Middle frontal gyrus (tissue), 1 donor: ENCODE measurements around the gene LENG8.

ENCODE experiments used
- DNase-seq: peaks from one replicate; pipeline ENCODE4 v3.0.0-alpha.2; 2015; ENCODE audit warnings: low spot score; ENCODE audit errors: extremely low spot score

LENG8 gene

DNA sequence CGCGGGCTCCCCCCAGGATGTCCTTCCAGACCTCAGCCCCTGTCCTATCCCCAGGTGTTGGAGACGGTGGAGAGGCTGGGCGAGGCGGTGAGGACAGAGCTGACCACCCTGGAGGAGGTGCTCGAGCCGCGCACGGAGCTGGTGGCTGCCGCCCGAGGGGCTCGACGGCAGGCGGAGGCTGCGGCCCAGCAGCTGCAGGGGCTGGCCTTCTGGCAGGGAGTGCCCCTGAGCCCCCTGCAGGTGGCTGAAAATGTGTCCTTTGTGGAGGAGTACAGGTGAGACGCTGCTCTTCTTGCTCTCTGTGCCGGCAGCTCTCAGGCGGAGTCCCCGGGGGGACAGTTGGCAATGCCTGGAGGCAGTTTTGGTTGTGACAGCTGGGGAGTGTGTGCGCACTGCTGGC lies 26.9 kb upstream of the LENG8 start:
- no peak for DNase-seq

DNA sequence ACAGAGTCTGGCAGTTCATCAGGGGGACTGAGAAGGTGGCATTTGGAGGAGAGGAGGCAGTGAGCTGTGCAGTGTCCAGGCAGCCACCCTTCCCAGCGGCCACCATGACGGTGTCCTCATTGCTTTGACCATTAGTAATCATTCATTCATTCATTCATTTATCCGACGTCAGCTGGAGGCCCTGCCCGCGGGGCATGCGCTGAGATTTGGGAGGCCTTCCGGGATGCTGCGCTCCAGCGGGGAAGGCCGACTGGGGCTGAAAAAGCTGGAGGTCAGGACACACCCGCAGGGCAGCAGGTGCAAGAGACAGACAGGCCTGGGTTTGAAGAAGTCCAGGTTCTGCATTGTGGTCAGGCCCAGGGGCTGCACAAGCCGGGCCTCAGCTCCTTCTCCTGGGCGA lies 24.8 kb upstream of the LENG8 start:
- no peak for DNase-seq

- no peak for DNase-seq
These were observed 24.2 kb upstream of the LENG8 start for GRCh38 chr19:54424660-54425381.

DNA sequence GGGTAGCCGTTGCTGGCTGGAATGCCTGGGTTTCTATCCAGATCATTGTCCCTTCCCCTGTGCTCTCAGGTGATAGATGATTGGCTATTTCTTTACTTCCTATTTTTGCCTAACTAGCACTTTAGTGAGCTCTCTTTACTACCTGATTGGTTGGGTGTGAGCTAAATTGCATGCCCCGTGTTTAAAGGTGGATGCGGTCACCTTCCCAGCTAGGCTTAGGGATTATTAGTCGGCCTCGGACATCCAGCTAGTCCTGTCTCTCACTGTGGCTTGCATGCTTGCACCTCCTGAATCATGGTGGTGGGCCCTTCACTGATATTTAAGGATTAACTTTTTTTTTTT lies 23.6 kb upstream of the LENG8 start:
- DNase-seq, result no peak

- DNase-seq, result no peak
These were observed 22.6 kb upstream of the LENG8 start for GRCh38 chr19:54426291-54426931.

DNA sequence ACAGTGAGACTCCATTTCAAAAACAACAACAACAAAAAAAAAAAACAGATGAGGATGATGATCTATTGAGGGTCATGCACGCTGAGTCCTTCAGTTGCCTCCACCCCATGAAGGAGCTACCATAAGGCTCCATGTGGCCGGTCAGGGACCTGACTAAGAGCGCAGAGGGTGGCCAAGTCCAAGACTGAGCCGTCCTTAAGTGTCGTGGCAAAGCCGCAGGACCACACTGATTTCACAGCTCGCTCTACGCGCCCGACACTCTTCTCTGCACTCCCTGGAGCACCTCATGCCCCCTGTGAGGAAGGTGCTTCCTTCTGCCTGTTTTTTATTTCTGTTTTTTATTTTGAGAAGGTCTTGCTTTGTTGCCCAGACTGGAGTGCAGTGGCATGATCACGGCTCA lies 21.4 kb upstream of the LENG8 start:
- DNase-seq, result no peak

DNA sequence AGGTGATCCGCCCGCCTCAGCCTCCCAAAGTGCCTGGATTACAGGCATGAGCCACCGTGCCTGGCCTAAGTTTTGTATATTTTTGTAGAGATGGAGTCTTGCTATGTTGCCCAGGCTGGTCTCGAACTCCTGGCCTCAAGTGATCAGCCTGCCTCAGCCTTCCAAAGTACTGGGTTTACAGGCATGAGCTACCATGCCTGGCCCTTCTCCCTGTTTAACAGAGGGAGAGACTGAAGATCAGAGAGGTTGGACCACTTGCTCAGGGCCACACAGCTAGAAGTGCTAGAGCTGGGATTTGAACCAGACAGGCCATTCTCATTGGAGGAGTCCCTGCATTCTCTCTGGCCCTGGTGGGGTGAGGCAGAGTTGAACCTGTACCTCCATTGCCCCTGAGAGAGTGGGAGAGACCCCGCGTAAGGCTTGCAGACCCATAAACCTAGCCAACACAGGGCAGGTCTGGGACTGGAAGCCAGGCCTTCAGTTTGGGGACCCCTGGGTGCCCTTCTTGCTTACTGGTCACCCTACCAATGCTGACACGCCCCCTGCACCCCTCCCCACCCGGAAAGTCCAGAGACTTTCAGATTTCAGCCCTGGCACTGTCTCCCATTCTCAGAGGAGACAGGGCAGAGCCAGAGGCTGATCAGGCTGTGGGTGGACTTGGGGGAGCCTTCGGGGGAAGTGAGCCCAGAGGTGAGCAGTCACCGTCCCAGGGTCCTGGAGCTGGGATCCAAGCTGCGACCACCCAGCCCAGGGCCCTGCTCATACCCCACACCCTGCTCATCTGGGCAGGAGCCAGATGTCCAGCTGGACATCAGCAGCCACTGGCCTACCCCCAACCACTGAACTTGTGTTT lies 20.4 kb upstream of the LENG8 start:
- no peak for DNase-seq

DNA sequence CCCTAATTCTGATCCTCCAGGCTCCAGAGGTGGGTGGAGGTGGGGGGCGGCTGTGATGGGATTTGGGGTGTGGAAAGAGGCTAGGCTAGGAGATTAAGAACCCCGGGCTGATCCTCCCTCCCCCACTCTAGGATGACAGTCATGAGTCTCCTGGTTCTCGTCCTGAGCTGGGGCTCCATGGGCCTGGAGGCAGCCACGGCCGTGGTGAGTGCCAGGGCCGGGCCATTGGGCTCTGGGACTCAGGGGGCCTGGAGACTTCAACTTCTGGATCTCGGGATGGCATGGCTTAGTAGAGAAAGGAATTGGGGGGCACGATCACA lies 19.9 kb upstream of the LENG8 start:
- DNase-seq, result no peak

DNA sequence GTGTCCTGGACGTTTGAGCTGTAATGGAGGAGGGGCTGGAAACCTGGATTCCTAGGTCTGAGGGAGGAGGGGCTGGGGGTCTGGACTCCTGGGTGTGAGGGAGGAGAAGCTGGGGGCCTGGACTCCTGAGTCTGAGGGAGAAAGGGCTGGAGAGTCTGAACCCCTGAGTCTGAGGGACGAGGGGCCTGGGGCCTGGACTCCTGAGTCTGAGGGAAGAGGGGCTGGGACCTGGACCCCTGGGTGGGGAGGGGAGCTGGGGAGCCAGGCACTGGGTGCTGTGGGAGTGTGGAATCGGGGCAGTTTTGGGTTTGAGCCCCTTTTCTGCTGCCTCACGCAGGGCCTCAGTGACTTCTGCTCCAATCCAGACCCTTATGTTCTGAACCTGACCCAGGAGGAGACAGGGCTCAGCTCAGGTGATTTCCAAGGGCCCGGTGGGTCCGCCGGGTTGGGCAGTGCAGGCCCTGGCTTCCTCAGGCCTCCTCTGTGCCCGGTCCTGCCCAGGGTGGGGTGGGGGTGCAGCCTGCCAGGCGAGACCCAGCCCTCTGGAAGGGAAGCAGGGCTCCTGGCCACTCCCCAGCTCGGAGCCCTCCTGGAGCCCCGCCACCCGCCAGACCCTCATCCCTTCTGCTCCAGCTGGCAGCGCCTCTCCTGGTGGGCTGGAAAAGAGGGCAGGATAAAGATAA lies 19.3 kb upstream of the LENG8 start:
- DNase-seq, result no peak

DNA sequence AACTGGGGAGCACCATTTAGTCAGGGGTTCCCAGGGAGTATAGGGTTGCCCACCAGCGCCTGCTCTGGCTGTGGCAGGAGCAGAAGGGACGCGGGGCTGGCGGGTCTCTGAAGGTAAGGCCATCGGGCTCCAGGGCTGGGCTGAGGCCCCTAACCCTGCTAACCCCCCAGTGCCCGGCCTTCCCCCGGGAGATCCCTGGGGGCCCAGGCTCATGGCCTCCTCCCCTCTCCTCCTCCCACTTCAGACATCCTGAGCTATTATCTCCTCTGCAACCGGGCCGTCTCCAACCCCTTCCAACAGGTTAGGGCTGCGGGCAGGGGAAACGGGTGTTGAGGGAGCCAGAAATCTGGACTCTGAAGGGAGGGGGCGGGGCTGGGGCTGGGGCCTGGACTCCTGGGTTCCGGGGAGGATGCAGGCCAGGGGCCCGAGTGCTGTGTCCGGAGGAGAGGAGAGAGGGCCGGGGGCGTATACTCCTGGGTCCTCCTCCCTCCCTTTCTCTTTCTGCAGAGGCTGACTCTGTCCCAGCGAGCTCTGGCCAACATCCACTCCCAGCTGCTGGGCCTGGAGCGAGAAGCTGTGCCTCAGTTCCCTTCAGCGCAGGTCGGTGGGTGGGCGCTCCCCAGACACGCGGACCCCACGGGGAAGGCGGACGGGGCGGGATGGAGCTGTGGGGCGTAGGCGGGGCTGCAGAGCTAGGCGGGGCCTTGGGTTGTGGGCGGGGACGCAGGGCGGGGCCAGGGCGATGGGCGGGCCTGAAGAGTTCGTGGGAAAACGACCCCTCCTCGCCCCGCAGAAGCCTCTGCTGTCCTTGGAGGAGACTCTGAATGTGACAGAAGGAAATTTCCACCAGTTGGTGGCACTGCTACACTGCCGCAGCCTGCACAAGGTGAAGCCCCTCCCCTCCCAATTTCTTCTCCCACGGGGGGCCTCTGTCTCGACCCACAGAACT lies 18.4 kb upstream of the LENG8 start:
- DNase-seq, result no peak

GRCh38 chr19:54431255-54431838 lies 17.7 kb upstream of the LENG8 start:
- DNase-seq, result no peak

DNA sequence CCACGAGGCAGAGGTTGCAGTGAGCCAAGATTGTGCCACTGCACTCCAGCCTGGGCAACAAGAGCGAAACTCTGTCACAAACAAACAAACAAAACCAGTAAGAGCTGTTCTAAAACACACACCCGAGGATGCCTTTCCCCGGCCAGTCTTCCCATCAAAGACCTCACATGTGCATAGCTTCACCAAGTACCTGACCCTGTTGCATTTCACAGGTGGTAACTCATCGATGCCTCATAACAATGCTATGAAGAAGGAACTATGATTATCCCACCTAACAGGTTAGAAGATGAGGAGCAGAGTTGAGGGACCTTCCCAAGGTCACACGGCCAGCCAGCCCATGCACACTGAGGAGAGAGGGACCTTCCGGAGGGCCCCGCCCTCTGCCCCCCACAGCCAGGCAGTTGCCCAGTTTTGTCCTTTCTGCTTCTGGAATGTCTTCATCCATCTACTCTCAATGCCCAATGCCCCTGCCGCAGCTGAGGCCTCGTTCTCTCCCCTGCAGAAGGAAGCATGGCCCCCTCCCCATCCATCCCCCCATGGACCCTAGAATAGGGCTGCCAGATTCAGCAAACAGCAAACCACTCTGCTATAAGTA lies 16.8 kb upstream of the LENG8 start:
- DNase-seq, result no peak

DNA sequence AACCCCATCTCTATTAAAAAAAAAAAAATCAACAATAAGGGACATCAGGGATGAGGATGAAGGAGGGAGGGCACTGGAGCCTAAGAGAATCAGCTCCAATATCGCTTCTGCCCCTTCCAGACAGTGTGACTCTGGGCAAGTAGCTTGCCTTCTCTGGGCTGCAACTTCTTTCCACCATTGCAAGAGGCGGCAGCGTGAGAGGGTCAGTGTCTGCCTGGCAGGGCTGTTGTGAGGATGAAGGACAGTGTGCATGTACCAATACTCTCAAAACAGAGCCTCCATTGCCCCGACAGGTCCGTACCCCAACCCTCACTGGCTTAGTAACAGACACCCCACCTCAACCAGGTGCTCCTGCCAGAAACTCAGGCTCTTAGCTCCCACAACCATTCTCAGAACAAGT lies 15.3 kb upstream of the LENG8 start:
- no peak for DNase-seq

- no peak for DNase-seq
These were observed 14.7 kb upstream of the LENG8 start for GRCh38 chr19:54434112-54434872.

GRCh38 chr19:54434873-54435214 lies 14.2 kb upstream of the LENG8 start:
- DNase-seq, result no peak

DNA sequence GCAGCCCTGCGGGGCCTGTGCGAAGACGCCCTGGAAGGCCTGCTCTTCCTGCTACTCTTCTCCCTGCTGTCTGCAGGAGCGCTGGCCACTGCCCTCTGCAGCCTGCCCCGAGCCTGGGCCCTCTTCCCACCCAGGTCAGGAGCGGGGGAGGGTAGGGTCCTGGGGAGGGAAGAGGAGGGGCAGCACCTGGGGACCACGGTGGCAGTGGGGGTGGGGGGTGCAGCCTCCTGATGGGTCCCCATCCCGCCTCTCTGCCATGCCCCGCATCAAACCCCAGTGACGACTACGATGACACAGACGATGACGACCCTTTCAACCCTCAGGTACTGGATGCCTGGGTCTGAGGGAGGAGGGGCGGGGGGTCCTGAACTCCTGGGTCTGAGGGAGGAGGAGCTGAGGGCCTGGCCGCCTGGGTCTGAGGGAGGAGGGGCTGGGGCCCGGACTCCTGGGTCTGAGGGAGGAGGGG lies 13.4 kb upstream of the LENG8 start:
- DNase-seq, result no peak

DNA sequence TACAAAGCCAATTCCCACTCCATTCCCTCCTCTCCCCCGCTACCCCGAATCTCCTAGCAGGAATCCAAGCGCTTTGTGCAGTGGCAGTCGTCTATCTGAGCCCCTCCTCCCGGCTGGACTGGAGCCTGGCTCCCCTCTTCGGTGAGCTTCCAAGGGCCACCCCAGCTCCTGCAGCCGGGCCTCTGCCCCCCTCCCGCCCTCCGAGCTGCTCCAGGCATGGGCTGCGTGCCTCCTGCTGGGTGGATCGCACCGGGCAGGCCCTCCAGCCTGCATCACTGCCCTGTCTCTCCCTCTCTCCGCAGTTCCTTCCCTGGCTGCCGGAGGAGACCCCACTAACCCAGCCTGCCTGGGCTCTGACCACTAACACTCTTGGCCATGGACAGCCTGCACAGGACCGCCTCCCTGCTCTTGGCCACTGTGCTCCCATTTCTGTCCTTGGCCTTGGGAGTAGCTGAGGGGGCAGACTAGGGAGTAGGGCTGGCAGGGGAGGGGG lies 12.9 kb upstream of the LENG8 start:
- no peak for DNase-seq

- no peak for DNase-seq
These were observed 12.3 kb upstream of the LENG8 start for GRCh38 chr19:54436628-54437252.
